Effector memory CD4-positive, alpha-beta T cell (primary cell): ENCODE measurements around the gene TMEM108.
"Not testable (repeated sequence)": the region's sequence is repeated elsewhere in the genome, so short reads cannot be mapped to it uniquely, and the experiment has no call there.

Experiments
- DNase-seq, 3 donors: peaks; one replicate each; pipeline ENCODE4 v3.0.0-alpha.2; 2020
- H3K27ac ChIP-seq: 2 replicates; pipeline ENCODE4 v1.7.0; 2013; ENCODE audit warnings: mild to moderate bottlenecking, low read length, moderate library complexity; ENCODE audit not compliant: insufficient read depth, poor library complexity, severe bottlenecking
- H3K27me3 ChIP-seq: replicated peaks from 2 replicates; pipeline ENCODE4 v1.7.0; 2013; ENCODE audit warnings: mild to moderate bottlenecking, low read length; ENCODE audit not compliant: insufficient read depth, control insufficient read depth, poor library complexity, severe bottlenecking
- H3K36me3 ChIP-seq: 2 replicates; pipeline ENCODE4 v1.7.0; 2013; ENCODE audit warnings: mild to moderate bottlenecking, low read length, moderate library complexity; ENCODE audit not compliant: control insufficient read depth, insufficient read depth
- H3K4me1 ChIP-seq: 2 replicates; pipeline ENCODE4 v1.7.0; 2013; ENCODE audit warnings: low read length, mild to moderate bottlenecking; ENCODE audit not compliant: control insufficient read depth, insufficient read depth, poor library complexity, severe bottlenecking
- H3K4me3 ChIP-seq: 2 replicates; pipeline ENCODE4 v1.7.0; 2013; ENCODE audit warnings: low read length, low read depth, mild to moderate bottlenecking; ENCODE audit not compliant: insufficient read depth, poor library complexity, severe bottlenecking
- H3K9me3 ChIP-seq: 2 replicates; pipeline ENCODE4 v1.7.0; 2013; ENCODE audit warnings: mild to moderate bottlenecking, low read length, moderate library complexity; ENCODE audit not compliant: control insufficient read depth
- total RNA-seq, 3 donors: gene quantifications; one replicate each; lab custom pipeline; 2026; lab: John Stamatoyannopoulos, UW

TMEM108 gene
- 0 reads per million in 3 donors for total RNA-seq

- peaks cover 3% of the 10 kb centered on the region for H3K27me3 ChIP-seq
- H3K4me3 ChIP-seq = no peak within 1 kb of the TSS
- peaks cover 4% of the 10 kb centered on the region for H3K4me1 ChIP-seq
- no peak for DNase-seq
- no peak within 1 kb of the TSS for H3K27ac ChIP-seq
- no peaks in the 10 kb centered on the region for H3K9me3 ChIP-seq
- H3K36me3 ChIP-seq = no peaks in the 10 kb centered on the region
These were observed at the start of gene TMEM108 for GRCh38 chr3:133038089-133038730. TSS of gene TMEM108 (plus strand) at chr3:133038391.

- Histone ChIP-seq H3K27ac (no peak overlapping the region), H3K4me3 (no peak overlapping the region), H3K9me3 (no peaks in the 10 kb centered on the region), H3K36me3 (no peaks in the 10 kb centered on the region), H3K27me3 (no peaks in the 10 kb centered on the region), H3K4me1 (no peaks in the 10 kb centered on the region)
- DNase-seq = no peak
These were observed 42.2 kb upstream of the TMEM108 start for GRCh38 chr3:132995971-132996370.

- DNase-seq = no peak
- Histone ChIP-seq H3K27ac (no peak overlapping the region), H3K4me1 (no peaks in the 10 kb centered on the region), H3K9me3 (no peaks in the 10 kb centered on the region), H3K36me3 (no peaks in the 10 kb centered on the region), H3K4me3 (no peak overlapping the region), H3K27me3 (no peaks in the 10 kb centered on the region)
These were observed 40.6 kb upstream of the TMEM108 start for GRCh38 chr3:132997404-132998185.

- DNase-seq = not testable (repeated sequence)
These were observed 33.2 kb upstream of the TMEM108 start for GRCh38 chr3:133005032-133005431.

DNA sequence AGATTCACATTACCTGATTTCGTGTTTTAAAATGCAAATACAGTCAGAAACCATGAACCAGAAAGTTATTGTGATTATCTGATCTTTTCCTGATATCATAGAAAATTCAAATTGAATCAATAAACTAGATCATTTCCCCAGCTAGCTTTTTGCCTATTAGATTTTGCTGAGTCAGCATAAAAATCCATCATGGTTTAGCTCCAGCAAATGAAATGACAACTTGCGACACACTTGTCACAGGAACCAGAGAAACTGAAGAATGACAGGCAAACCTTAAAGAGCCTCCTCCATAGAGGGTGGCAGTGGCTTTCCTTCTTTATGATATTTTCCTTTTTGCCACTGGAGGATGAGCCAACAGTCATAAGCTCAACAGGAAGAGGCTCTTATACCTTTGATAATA lies 30.6 kb upstream of the TMEM108 start:
- Histone ChIP-seq H3K4me3 (no peak overlapping the region), H3K4me1 (no peaks in the 10 kb centered on the region), H3K36me3 (no peaks in the 10 kb centered on the region), H3K27ac (no peak overlapping the region), H3K9me3 (no peaks in the 10 kb centered on the region), H3K27me3 (no peaks in the 10 kb centered on the region)
- DNase-seq = no peak

More at GRCh38 chr3:133005032-133005431, 33.2 kb upstream of the TMEM108 start:
- not testable (repeated sequence) for H3K4me1 ChIP-seq, H3K36me3 ChIP-seq, H3K9me3 ChIP-seq, H3K27me3 ChIP-seq, H3K27ac ChIP-seq, H3K4me3 ChIP-seq

- H3K36me3 ChIP-seq = no peaks in the 10 kb centered on the region
- H3K27ac ChIP-seq = no peak overlapping the region
- no peak for DNase-seq
- H3K27me3 ChIP-seq = no peaks in the 10 kb centered on the region
- H3K4me3 ChIP-seq = no peak overlapping the region
- H3K9me3 ChIP-seq = no peaks in the 10 kb centered on the region
- H3K4me1 ChIP-seq = no peaks in the 10 kb centered on the region
These were observed 23.9 kb upstream of the TMEM108 start for GRCh38 chr3:133014325-133014724.

DNA sequence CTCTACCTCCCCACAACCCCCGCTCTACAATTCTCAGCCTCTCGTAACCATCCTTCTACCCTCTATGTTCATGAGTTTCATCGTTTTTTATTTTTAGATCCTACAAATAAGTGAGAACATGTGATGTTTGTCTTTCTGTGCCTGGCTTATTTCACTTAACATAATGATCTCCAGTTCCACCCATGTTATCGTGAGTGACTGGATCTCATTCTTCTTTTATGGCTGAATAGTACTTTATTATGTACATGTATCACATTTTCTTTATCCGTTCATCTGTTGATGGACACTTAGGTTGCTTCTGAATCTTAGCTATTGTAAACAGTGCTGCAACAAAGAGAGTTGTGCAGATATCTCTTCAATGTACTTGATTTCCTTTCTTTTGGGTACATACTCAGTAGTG lies 22.6 kb upstream of the TMEM108 start:
- H3K27me3 ChIP-seq, H3K27ac ChIP-seq, H3K36me3 ChIP-seq, H3K4me3 ChIP-seq, H3K9me3 ChIP-seq, H3K4me1 ChIP-seq, DNase-seq: not testable (repeated sequence)

GRCh38 chr3:133016838-133017309 lies 21.3 kb upstream of the TMEM108 start:
- no peaks in the 10 kb centered on the region for H3K9me3 ChIP-seq
- H3K36me3 ChIP-seq = no peaks in the 10 kb centered on the region
- H3K4me1 ChIP-seq = no peaks in the 10 kb centered on the region
- H3K4me3 ChIP-seq = no peak overlapping the region
- no peaks in the 10 kb centered on the region for H3K27me3 ChIP-seq
- H3K27ac ChIP-seq = no peak overlapping the region
- no peak for DNase-seq

DNA sequence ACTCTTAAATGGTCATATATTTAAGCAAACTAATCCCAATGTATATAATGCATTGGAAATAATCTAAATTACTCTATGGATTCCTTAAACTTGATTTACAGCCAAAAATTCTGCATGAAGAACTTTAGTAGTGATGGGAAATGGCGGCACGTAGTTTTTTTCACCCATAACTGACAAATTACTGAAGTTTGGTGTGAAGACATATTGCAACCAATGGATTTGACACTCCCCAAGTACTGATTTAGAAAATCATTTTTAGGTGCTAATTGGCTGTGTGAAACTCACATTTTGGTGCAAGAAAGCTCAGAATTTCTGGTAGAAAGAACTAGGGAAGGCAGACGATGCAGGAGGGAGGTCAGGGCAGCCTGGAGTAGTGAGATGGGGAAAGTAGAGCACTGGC lies 19.3 kb upstream of the TMEM108 start:
- Histone ChIP-seq H3K4me3 (no peak overlapping the region), H3K4me1 (no peaks in the 10 kb centered on the region), H3K36me3 (no peaks in the 10 kb centered on the region), H3K9me3 (no peaks in the 10 kb centered on the region), H3K27ac (no peak overlapping the region), H3K27me3 (no peaks in the 10 kb centered on the region)
- no peak for DNase-seq

DNA sequence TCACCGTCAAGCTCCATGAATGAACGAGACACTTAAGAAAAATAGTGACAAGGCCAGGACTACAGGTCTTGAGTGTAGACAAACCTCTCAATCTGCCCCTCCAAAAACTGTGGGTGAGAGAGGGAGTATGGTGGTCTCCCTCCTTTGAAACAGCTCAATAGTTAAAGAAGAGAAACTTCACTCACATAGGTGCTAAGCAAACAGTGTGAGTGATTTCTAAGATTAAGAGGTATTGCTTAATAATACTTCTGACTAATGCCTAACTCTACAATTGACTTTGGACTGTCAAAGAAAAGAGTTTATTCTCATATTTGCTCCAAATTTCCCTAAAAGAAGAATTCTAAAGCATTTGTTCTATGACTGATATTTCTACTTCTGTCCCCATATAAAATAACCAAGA lies 17.0 kb upstream of the TMEM108 start:
- Histone ChIP-seq H3K36me3 (no peaks in the 10 kb centered on the region), H3K27ac (no peak overlapping the region), H3K9me3 (no peaks in the 10 kb centered on the region), H3K4me1 (no peaks in the 10 kb centered on the region), H3K4me3 (no peak overlapping the region), H3K27me3 (no peaks in the 10 kb centered on the region)
- no peak for DNase-seq
